ENCODE results near the gene MAP3K13. TPM values are rescaled to one million over a fixed set of nuclear protein-coding genes. Genes with fewer than 3 reads are reported as not detected.

The MAP3K13 gene
- total RNA-seq, 2 donors from 2014 or later: 20.4 to 21.1 TPM

DNA sequence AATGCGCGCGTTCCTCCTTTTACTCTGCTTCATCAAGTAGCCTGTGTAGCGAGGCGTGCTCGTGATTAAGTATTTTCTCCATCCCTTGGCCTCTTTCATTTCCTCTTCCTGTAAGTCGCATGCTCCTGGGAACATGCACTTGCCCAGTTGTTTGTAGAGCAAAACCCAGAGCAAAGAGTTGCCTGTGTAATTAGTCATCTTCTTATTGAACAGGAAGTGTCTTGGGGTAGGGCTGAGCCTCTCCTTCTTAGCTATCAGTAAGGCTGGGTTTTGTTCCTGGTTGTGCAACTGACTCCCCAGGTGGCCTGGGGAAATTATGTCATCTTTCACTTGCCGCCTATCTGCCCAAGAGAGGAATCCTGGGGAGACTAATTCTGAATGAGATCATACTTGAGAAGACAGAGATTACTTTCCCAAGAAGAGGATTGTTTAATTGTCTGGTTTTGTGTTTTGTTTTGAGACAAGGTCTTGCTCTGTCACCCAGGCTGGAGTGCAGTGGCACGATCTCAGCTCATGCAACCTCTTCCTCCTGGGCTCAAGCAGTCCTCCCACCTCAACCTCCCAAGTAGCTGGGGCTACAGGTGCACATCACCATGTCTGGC, 174.5 kb downstream of the MAP3K13 start:
- TF ChIP-seq, protein P1, sequence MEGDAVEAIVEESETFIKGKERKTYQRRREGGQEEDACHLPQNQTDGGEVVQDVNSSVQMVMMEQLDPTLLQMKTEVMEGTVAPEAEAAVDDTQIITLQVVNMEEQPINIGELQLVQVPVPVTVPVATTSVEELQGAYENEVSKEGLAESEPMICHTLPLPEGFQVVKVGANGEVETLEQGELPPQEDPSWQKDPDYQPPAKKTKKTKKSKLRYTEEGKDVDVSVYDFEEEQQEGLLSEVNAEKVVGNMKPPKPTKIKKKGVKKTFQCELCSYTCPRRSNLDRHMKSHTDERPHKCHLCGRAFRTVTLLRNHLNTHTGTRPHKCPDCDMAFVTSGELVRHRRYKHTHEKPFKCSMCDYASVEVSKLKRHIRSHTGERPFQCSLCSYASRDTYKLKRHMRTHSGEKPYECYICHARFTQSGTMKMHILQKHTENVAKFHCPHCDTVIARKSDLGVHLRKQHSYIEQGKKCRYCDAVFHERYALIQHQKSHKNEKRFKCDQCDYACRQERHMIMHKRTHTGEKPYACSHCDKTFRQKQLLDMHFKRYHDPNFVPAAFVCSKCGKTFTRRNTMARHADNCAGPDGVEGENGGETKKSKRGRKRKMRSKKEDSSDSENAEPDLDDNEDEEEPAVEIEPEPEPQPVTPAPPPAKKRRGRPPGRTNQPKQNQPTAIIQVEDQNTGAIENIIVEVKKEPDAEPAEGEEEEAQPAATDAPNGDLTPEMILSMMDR (conservative IDR thresholded peaks at IDR 0.05): no peak
- H3K4me3 ChIP-seq (ENCODE audit: low read length): no peak overlapping the region
- H3K4me1 ChIP-seq (ENCODE audit: control insufficient read depth, insufficient read depth, low read length): no peaks in the 10 kb centered on the region
- no peaks in the 10 kb centered on the region for H3K27me3 Mint-ChIP-seq (ENCODE audit: insufficient read depth)
- no peaks in the 10 kb centered on the region for H3K27me3 ChIP-seq (ENCODE audit: control insufficient read depth, insufficient read depth, low read length, poor library complexity, severe bottlenecking)
- H3K27ac ChIP-seq (ENCODE audit: low read depth, low read length): no peak overlapping the region
- H3K36me3 Mint-ChIP-seq (ENCODE audit: low read depth): no peaks in the 10 kb centered on the region
- H3K9me3 Mint-ChIP-seq: no peaks in the 10 kb centered on the region
- WGBS, 2 experiments (ENCODE audit: insufficient coverage in 1 of 2, insufficient read length in 1 of 2): 92 to 100% methylated on average over 6 to 9 of the region's 9 CpGs
- no peak overlapping the region for H3K27ac Mint-ChIP-seq
- peaks cover 5% of the 10 kb centered on the region for H3K4me1 Mint-ChIP-seq
- no peak overlapping the region for H3K4me3 Mint-ChIP-seq
- no peak overlapping the region for H3K9ac ChIP-seq (ENCODE audit: extremely low read depth, low read length, poor library complexity, severe bottlenecking)
- H3K36me3 ChIP-seq (ENCODE audit: control insufficient read depth, insufficient read depth, low read length): no peaks in the 10 kb centered on the region
- no peak for DNase-seq
- no peaks in the 10 kb centered on the region for H3K9me3 ChIP-seq (ENCODE audit: control insufficient read depth, low read length)

Other genes with a start within 250 kb of the MAP3K13 start
- 1 to 10 TPM in 1 of 2 donors, under 1 TPM in 1; 0.88 to 5.0 TPM for gene C3orf70, start 210.1 kb upstream of the MAP3K13 start, total RNA-seq
- gene EHHADH, start 109.1 kb upstream of the MAP3K13 start, total RNA-seq: 10 to 100 TPM; 58.7 to 79.2 TPM
- gene TMEM41A, start 135.9 kb downstream of the MAP3K13 start, total RNA-seq: 10 to 100 TPM; 19.7 to 21.4 TPM
- 1 to 10 TPM in 1 of 2 donors, under 1 TPM in 1; 0.81 to 2.3 TPM for gene LIPH, start 189.5 kb downstream of the MAP3K13 start, total RNA-seq
- gene SENP2, start 223.2 kb downstream of the MAP3K13 start, total RNA-seq: 10 to 100 TPM; 44.6 to 46.4 TPM